HG03103 (cell line): ENCODE data around the gene TRIM46.
"Not testable (repeated sequence)": the region's sequence is repeated elsewhere in the genome, so short reads cannot be mapped to it uniquely, and the experiment has no call there.

ENCODE experiments used
- ATAC-seq: cut with Tn5 transposase; IDR thresholded peaks from one replicate; pipeline ENCODE4 v1.9.1; 2021; ENCODE audit warnings: low read depth; ENCODE audit not compliant: unreplicated experiment

The TRIM46 gene

GRCh38 chr1:155185783-155186066, 12.1 kb downstream of the TRIM46 start:
- no peak for ATAC-seq

GRCh38 chr1:155186067-155186793, 12.6 kb downstream of the TRIM46 start:
- no peak for ATAC-seq

GRCh38 chr1:155186794-155187455, 13.3 kb downstream of the TRIM46 start:
- ATAC-seq: no peak

- ATAC-seq: no peak
These were observed 13.8 kb downstream of the TRIM46 start for GRCh38 chr1:155187456-155187891.

DNA sequence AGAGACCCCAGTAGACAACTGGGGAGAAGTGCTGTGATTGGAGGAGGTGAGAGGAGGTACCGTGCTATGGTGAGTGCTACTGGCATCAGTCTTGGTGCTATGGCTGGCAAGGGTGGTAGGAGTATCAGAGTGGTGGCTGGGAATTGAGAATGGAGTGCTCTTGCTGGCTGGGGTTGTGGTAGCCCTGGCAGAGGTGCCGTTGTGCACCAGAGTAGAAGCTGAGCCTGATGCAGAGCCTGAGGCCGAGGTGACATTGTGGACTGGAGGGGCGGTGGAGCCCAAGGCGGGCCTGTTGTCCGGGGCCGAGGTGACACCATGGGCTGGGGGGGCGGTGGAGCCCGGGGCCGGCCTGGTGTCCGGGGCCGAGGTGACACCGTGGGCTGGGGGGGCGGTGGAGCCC, 14.6 kb downstream of the TRIM46 start:
- no peak for ATAC-seq

- not testable (repeated sequence) for ATAC-seq
These were observed 16.3 kb downstream of the TRIM46 start for GRCh38 chr1:155189926-155190325.

DNA sequence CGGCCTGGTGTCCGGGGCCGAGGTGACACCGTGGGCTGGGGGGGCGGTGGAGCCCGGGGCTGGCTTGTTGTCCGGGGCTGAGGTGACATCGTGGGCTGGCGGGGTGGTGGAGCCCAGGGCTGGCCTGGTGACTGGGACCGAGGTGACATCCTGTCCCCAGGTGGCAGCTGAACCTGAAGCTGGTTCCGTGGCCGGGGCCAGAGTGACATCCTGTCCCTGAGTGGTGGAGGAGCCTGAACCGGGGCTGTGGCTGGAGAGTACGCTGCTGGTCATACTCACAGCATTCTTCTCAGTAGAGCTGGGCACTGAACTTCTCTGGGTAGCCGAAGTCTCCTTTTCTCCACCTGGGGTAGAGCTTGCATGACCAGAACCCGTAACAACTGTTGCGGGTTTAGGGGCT, 18.3 kb downstream of the TRIM46 start:
- ATAC-seq: no peak

- no peak for ATAC-seq
These were observed 19.0 kb downstream of the TRIM46 start for GRCh38 chr1:155192346-155193274.

DNA sequence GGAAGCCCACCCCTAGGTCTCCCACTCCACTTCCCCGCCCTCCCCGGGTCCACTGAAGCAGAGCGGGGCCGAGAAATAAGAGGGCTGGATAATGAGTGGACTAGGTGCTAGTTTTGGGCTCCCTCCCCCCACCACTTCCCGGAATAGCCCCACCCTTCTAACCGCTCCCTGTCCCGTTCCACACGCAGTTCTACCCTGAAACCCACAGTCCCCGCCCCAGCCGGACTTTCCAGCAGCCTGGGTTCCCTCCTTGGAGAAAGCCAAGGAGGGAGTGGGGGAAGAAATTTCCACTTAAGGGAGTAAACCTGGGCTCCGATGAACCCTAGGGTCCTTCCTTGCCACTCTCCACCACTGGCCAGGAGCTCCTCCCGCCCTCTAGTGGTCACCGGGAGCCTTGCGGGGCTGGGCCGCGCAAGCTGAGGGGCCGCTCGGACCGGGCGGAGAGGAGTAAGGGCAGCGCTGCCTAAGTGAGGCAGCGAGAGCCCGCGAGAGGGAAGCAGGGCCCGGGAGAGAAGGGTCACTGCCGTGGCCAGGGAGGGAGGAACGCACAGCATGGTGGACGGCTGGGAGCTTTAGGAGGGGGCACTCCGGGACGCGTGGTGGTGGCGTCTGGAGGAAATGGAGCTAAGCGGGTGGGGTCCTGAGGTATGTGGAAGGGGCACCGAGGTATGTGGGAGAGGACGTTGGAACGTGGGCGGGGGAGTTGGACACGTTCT, 19.8 kb downstream of the TRIM46 start:
- peak; percentile 60 for ATAC-seq

DNA sequence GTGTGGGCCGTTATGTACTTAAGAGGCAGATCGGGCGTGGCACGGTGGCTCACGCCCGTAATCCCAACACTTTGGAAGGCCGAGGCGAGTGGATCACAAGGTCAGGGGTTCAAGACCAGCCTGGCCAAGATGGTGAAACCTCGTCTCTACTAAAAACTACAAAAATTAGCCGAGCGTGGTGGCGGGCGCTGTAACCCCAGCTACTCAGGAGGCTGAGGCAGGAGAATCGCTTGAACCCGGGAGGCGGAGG, 20.3 kb downstream of the TRIM46 start:
- ATAC-seq: not testable (repeated sequence)

- no peak for ATAC-seq
These were observed 21.8 kb downstream of the TRIM46 start for GRCh38 chr1:155195201-155196102.

- ATAC-seq: no peak
These were observed 22.6 kb downstream of the TRIM46 start for GRCh38 chr1:155196103-155196892.

DNA sequence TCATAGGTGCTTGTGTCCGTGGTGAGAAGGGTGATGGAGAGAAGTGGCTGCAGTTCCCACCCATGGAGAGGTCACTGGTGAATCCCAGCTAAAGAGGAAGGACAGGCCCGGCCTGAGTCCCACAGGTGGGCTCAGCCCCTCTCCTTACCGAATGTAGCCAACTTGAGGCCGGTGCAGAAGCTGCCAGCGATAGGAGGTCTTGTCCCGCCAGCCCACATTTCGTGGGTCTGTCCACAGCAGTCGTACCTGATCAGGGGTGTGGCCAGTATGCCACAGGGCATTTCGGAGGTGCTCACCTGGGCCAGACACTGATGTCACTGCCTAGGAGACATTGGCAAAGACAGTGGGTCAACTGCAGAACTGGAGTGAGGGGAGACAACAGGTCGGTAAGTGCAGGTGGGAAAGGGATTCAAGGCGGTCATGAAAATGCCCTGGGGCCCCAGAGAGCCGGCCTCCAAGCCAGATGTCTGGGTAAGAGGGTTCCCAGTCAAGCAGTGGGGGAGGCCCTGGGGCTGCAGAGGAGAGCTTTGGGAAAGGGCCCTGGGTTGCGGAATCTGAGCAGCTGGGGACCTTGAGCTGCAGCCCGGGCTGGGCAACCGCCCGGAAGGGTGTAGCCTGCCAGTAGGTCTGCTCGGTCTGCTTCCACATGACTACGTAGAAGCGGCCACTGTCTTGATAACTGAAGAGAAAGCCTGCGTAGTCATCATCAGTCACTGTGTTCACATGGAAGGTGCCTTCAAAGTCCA, 23.4 kb downstream of the TRIM46 start:
- ATAC-seq: no peak

DNA sequence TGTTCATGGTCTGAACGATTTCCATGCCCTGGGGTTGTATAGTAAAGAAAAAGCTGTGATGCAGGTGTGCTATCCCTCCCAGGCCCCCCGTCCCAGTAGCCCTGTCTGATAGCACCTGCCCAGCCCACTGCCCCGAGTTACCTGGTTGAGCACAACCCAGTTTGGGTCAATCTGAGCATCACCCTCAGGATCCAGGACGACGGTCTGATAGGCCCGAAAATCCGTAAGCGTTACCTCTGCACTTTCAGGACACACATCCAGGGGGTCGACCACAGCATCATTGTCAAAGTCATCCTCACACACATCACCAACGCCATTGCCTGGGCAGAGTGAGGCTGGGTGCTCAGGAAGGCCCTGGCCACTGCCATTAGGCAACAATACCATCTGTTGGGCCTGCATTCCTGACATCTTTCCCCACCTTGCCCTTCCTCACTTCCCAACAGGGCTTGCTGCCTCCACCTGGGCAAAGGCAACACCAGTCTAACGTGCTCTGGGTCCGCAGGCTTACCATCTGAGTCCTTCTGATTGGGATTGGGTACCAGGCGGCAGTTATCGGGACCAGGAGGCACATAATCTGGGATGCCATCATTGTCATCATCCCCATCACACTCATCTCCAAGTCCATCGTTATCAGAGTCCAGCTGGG, 24.4 kb downstream of the TRIM46 start:
- no peak for ATAC-seq

GRCh38 chr1:155198547-155198906, 24.9 kb downstream of the TRIM46 start:
- no peak for ATAC-seq

DNA sequence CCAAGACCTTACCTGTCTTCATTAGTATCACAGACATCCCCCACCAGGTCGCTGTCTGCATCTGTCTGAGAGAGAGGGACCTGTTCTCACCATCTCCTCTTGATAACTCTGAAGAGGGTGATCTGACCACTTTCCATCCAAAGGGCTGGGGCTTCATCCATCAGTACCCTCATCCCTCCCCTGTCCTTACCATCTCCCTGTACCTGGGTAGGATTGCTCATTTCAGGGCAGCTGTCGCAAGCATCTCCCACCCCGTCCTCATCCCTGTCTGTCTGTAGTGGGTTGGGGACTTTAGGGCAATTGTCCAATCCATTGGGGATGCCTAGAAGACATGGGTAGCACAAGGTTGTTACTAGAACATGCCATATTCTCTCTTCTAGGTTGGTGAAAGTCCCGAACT, 26.1 kb downstream of the TRIM46 start:
- no peak for ATAC-seq

DNA sequence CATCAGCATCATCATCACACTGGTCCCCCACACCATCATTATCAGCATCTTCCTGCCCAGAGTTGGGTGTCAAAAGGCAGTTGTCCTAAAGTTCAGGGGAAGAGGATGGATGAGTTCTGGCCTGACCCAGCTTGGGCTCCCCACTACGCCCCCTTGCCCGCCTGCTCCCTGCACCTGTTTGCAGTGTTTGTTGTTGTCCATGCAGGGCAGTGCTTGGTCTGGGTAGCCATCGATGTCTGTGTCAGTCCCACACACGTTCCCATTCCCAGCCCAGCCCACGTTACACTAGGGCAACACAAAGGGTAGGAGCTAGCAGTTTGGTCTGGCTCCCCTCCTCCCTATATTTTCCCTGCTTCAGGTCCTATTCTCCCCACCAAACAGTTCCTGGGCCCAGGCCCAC, 27.3 kb downstream of the TRIM46 start:
- no peak for ATAC-seq

GRCh38 chr1:155202198-155202597, 28.5 kb downstream of the TRIM46 start:
- no peak for ATAC-seq
